ENCODE results near the gene KIF16B. TPM values are rescaled to one million over a fixed set of nuclear protein-coding genes. Genes with fewer than 3 reads are reported as not detected.

KIF16B gene
- total RNA-seq, 1 experiment from 2014 or later: 6.1 TPM

GRCh38 chr20:16363506-16364319 is 209.5 kb downstream of the KIF16B start:
- H3K4me3 ChIP-seq (ENCODE audit: low read length): no peak overlapping the region
- H3K4me2 ChIP-seq (ENCODE audit: low read depth, low read length, poor library complexity, severe bottlenecking): no peak overlapping the region
- no peaks in the 10 kb centered on the region for H3K9me3 ChIP-seq (ENCODE audit: low read length)
- no peaks in the 10 kb centered on the region for H3K9me2 ChIP-seq (replicated peaks; ENCODE audit: insufficient read depth, low read length)
- no peaks in the 10 kb centered on the region for H3K27me3 ChIP-seq (ENCODE audit: low read length)
- DNase-seq: no peak
- H3K9ac ChIP-seq (ENCODE audit: low read length): no peak overlapping the region
- no peak overlapping the region for H2AFZ ChIP-seq (ENCODE audit: low read length)
- H3K4me1 ChIP-seq (ENCODE audit: low read length): no peaks in the 10 kb centered on the region
- H4K20me1 ChIP-seq (ENCODE audit: insufficient read depth, low read depth, low read length): no peaks in the 10 kb centered on the region
- no peaks in the 10 kb centered on the region for H3K79me2 ChIP-seq (ENCODE audit: low read length)
- no peaks in the 10 kb centered on the region for H3K36me3 ChIP-seq (ENCODE audit: insufficient read depth, low read length)
- H3K27ac ChIP-seq (ENCODE audit: low read length): no peak overlapping the region

DNA sequence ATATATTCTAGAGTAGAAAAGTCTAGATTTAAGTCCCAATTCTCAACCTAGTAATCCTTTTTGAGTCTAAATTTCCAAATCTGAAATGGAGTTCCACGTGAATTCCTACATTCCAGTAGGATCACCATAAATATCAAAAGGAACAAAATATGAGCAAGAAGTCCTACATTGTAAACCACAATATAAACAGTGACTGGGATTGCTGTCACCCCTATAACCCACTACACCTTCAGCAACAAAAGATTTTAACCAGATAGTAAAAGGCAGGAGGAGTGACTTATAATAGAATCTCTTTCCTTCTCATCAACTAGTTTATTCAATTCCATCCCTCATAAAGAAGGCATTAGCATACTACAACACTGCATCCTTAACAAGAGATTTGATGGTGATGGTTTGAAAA is 210.6 kb downstream of the KIF16B start:
- H3K27ac ChIP-seq (ENCODE audit: low read length): no peak overlapping the region
- no peak overlapping the region for H3K9ac ChIP-seq (ENCODE audit: low read length)
- H3K4me2 ChIP-seq (ENCODE audit: low read depth, low read length, poor library complexity, severe bottlenecking): no peak overlapping the region
- H3K4me3 ChIP-seq (ENCODE audit: low read length): no peak overlapping the region
- DNase-seq: no peak
- H4K20me1 ChIP-seq (ENCODE audit: insufficient read depth, low read depth, low read length): no peaks in the 10 kb centered on the region
- H2AFZ ChIP-seq (ENCODE audit: low read length): no peak overlapping the region
- peaks cover 1% of the 10 kb centered on the region for H3K4me1 ChIP-seq (ENCODE audit: low read length)
- no peaks in the 10 kb centered on the region for H3K36me3 ChIP-seq (ENCODE audit: insufficient read depth, low read length)
- no peaks in the 10 kb centered on the region for H3K9me3 ChIP-seq (ENCODE audit: low read length)
- no peaks in the 10 kb centered on the region for H3K9me2 ChIP-seq (replicated peaks; ENCODE audit: insufficient read depth, low read length)
- H3K79me2 ChIP-seq (ENCODE audit: low read length): no peaks in the 10 kb centered on the region
- no peaks in the 10 kb centered on the region for H3K27me3 ChIP-seq (ENCODE audit: low read length)

DNA sequence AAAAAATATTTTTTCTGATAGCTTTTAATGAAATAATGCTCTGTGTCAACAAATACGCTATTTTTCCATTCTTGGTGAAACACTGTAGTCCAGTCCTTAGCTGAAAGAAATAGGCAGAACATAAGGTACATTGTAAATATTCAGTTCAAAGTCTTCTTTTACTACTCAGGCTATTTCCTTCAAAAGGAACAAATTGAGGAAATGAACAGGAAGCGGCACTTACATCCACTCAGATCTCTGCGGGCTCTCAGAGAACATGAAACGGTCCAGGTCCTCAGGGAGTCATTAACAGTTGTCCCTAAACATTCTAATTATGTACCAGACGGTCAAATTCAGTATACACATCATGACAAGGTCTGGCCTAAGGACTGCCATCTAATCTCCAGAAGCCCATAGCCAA is 212.6 kb downstream of the KIF16B start:
- Histone ChIP-seq H3K79me2 (ENCODE audit: low read length) (no peaks in the 10 kb centered on the region), H3K4me2 (ENCODE audit: low read depth, low read length, poor library complexity, severe bottlenecking) (no peak overlapping the region), H3K27me3 (ENCODE audit: low read length) (no peaks in the 10 kb centered on the region), H3K27ac (ENCODE audit: low read length) (no peak overlapping the region), H2AFZ (ENCODE audit: low read length) (no peak overlapping the region), H3K9me2 (replicated peaks; ENCODE audit: insufficient read depth, low read length) (no peaks in the 10 kb centered on the region), H4K20me1 (ENCODE audit: insufficient read depth, low read depth, low read length) (no peaks in the 10 kb centered on the region), H3K9ac (ENCODE audit: low read length) (no peak overlapping the region), H3K4me3 (ENCODE audit: low read length) (no peak overlapping the region), H3K9me3 (ENCODE audit: low read length) (no peaks in the 10 kb centered on the region), H3K4me1 (ENCODE audit: low read length) (peaks cover 5% of the 10 kb centered on the region), H3K36me3 (ENCODE audit: insufficient read depth, low read length) (no peaks in the 10 kb centered on the region)
- DNase-seq: no peak

- Histone ChIP-seq H2AFZ (ENCODE audit: low read length) (no peak overlapping the region), H3K79me2 (ENCODE audit: low read length) (no peaks in the 10 kb centered on the region), H3K9me3 (ENCODE audit: low read length) (no peaks in the 10 kb centered on the region), H4K20me1 (ENCODE audit: insufficient read depth, low read depth, low read length) (no peaks in the 10 kb centered on the region), H3K36me3 (ENCODE audit: insufficient read depth, low read length) (no peaks in the 10 kb centered on the region), H3K9ac (ENCODE audit: low read length) (no peak overlapping the region), H3K27ac (ENCODE audit: low read length) (no peak overlapping the region), H3K9me2 (replicated peaks; ENCODE audit: insufficient read depth, low read length) (no peaks in the 10 kb centered on the region), H3K4me2 (ENCODE audit: low read depth, low read length, poor library complexity, severe bottlenecking) (no peak overlapping the region), H3K4me3 (ENCODE audit: low read length) (no peak overlapping the region), H3K27me3 (ENCODE audit: low read length) (no peaks in the 10 kb centered on the region), H3K4me1 (ENCODE audit: low read length) (peaks cover 5% of the 10 kb centered on the region)
- no peak for DNase-seq
Observed at GRCh38 chr20:16353417-16353781, 219.8 kb downstream of the KIF16B start.

- Histone ChIP-seq H3K4me3 (ENCODE audit: low read length) (no peak overlapping the region), H3K4me2 (ENCODE audit: low read depth, low read length, poor library complexity, severe bottlenecking) (no peak overlapping the region), H3K9me3 (ENCODE audit: low read length) (no peaks in the 10 kb centered on the region), H4K20me1 (ENCODE audit: insufficient read depth, low read depth, low read length) (no peaks in the 10 kb centered on the region), H3K27ac (ENCODE audit: low read length) (no peak overlapping the region), H3K9ac (ENCODE audit: low read length) (no peak overlapping the region), H2AFZ (ENCODE audit: low read length) (no peak overlapping the region), H3K79me2 (ENCODE audit: low read length) (no peaks in the 10 kb centered on the region), H3K27me3 (ENCODE audit: low read length) (no peaks in the 10 kb centered on the region), H3K36me3 (ENCODE audit: insufficient read depth, low read length) (no peaks in the 10 kb centered on the region), H3K4me1 (ENCODE audit: low read length) (peaks cover 5% of the 10 kb centered on the region), H3K9me2 (replicated peaks; ENCODE audit: insufficient read depth, low read length) (no peaks in the 10 kb centered on the region)
- DNase-seq: no peak
Observed at GRCh38 chr20:16352751-16353416, 220.4 kb downstream of the KIF16B start.

DNA sequence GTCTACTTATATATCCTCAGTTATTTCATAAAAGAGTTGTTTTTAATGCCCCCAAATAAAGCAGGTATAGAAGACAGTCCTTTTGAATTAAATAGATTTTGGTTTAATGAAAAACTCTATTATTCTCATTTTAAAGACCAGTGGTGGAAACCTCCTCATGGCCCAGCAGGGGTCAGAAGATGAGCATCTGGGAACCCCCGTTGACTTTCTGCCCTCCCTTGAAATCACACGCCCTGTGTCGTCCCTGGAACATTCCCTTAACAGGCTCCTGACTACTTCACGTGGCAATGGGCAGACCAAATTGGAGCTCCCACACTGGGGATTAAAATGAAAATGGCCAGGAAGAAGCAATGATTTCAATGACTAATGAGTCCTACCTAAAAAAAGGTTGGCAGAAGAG is 220.9 kb downstream of the KIF16B start:
- Histone ChIP-seq H3K4me2 (ENCODE audit: low read depth, low read length, poor library complexity, severe bottlenecking) (no peak overlapping the region), H3K9me3 (ENCODE audit: low read length) (no peaks in the 10 kb centered on the region), H3K9me2 (replicated peaks; ENCODE audit: insufficient read depth, low read length) (no peaks in the 10 kb centered on the region), H3K27me3 (ENCODE audit: low read length) (no peaks in the 10 kb centered on the region), H3K27ac (ENCODE audit: low read length) (no peak overlapping the region), H3K36me3 (ENCODE audit: insufficient read depth, low read length) (no peaks in the 10 kb centered on the region), H2AFZ (ENCODE audit: low read length) (no peak overlapping the region), H3K79me2 (ENCODE audit: low read length) (no peaks in the 10 kb centered on the region), H3K4me1 (ENCODE audit: low read length) (peaks cover under 1% of the 10 kb centered on the region; the same call in 1 of the 2 replicates), H3K9ac (ENCODE audit: low read length) (no peak overlapping the region), H4K20me1 (ENCODE audit: insufficient read depth, low read depth, low read length) (no peaks in the 10 kb centered on the region), H3K4me3 (ENCODE audit: low read length) (no peak overlapping the region)
- DNase-seq: peak; percentile 54

DNA sequence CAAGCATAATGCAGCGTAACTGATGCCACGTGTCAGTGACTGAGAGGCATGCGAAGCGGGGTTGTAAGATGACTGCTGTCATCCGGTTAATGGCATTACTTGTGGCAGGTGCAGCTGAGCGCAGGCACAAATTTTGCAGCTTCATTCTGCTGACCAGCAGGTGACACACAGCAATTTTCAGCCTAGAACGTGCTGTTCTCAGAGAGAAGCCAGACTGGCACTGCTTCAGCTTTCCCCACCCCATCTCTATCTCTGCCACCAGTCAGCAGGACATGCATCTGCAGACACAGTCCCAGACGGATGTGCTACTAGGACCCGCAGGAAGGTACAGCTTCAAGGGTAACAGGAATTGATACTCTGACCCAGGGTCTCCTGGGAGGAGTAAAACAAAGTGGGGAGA is 221.8 kb downstream of the KIF16B start:
- no peak overlapping the region for H3K4me3 ChIP-seq (ENCODE audit: low read length)
- no peaks in the 10 kb centered on the region for H3K36me3 ChIP-seq (ENCODE audit: insufficient read depth, low read length)
- no peak overlapping the region for H3K4me2 ChIP-seq (ENCODE audit: low read depth, low read length, poor library complexity, severe bottlenecking)
- H3K9me3 ChIP-seq (ENCODE audit: low read length): no peaks in the 10 kb centered on the region
- no peaks in the 10 kb centered on the region for H3K4me1 ChIP-seq (ENCODE audit: low read length)
- H3K9me2 ChIP-seq (replicated peaks; ENCODE audit: insufficient read depth, low read length): no peaks in the 10 kb centered on the region
- DNase-seq: no peak
- no peak overlapping the region for H2AFZ ChIP-seq (ENCODE audit: low read length)
- no peaks in the 10 kb centered on the region for H3K27me3 ChIP-seq (ENCODE audit: low read length)
- H3K27ac ChIP-seq (ENCODE audit: low read length): no peak overlapping the region
- H3K9ac ChIP-seq (ENCODE audit: low read length): no peak overlapping the region
- no peaks in the 10 kb centered on the region for H4K20me1 ChIP-seq (ENCODE audit: insufficient read depth, low read depth, low read length)
- H3K79me2 ChIP-seq (ENCODE audit: low read length): no peaks in the 10 kb centered on the region

GRCh38 chr20:16350465-16350864 is 222.8 kb downstream of the KIF16B start:
- H3K4me3 ChIP-seq (ENCODE audit: low read length): no peak overlapping the region
- H3K9ac ChIP-seq (ENCODE audit: low read length): no peak overlapping the region
- H3K9me3 ChIP-seq (ENCODE audit: low read length): no peaks in the 10 kb centered on the region
- no peaks in the 10 kb centered on the region for H3K4me1 ChIP-seq (ENCODE audit: low read length)
- DNase-seq: no peak
- no peak overlapping the region for H3K4me2 ChIP-seq (ENCODE audit: low read depth, low read length, poor library complexity, severe bottlenecking)
- H2AFZ ChIP-seq (ENCODE audit: low read length): no peak overlapping the region
- H4K20me1 ChIP-seq (ENCODE audit: insufficient read depth, low read depth, low read length): no peaks in the 10 kb centered on the region
- no peaks in the 10 kb centered on the region for H3K79me2 ChIP-seq (ENCODE audit: low read length)
- H3K36me3 ChIP-seq (ENCODE audit: insufficient read depth, low read length): no peaks in the 10 kb centered on the region
- H3K9me2 ChIP-seq (replicated peaks; ENCODE audit: insufficient read depth, low read length): no peaks in the 10 kb centered on the region
- no peaks in the 10 kb centered on the region for H3K27me3 ChIP-seq (ENCODE audit: low read length)
- no peak overlapping the region for H3K27ac ChIP-seq (ENCODE audit: low read length)
